ENCODE measurements around the gene TDRD12. TPM values are rescaled to one million over a fixed set of nuclear protein-coding genes. Genes with fewer than 3 reads are reported as not detected.
A peak's percentile ranks its signal among the peaks of the same experiment; 100 is the strongest.

The TDRD12 gene
- total RNA-seq, 2 experiments from 2014 or later = 0.14 to 0.22 TPM

GRCh38 chr19:32749361-32749760 lies 29.8 kb downstream of the TDRD12 start:
- H3K4me3 ChIP-seq (ENCODE audit: low read length) = no peak overlapping the region
- H3K27ac ChIP-seq (ENCODE audit: low read depth in 1 of 2, low read length in 2 of 2) = no peak overlapping the region
- intact Hi-C loops (cut with DNase I, micrococcal nuclease) = loop anchor here (5.0 to 10.0 kb wide), 2 partner anchors 43 to 55 kb away; partner anchors contain the start of gene NUDT19 (in 1 of the 2)
- Mint-ChIP-seq H3K27me3 (peaks cover 28% of the 10 kb centered on the region), H3K9me3 (no peaks in the 10 kb centered on the region), H3K4me1 (ENCODE audit: low read depth) (peaks cover 16% of the 10 kb centered on the region), H3K27ac (no peak overlapping the region), H3K4me3 (no peak overlapping the region), H3K36me3 (ENCODE audit: low read depth) (no peaks in the 10 kb centered on the region)
- peaks cover 0 to 8% of the 10 kb centered on the region in 2 experiments for H3K9me3 ChIP-seq (ENCODE audit: control insufficient read depth in 1 of 2, insufficient read depth in 1 of 2, low read length in 2 of 2)
- peaks cover 3 to 5% of the 10 kb centered on the region in 2 experiments for H3K27me3 ChIP-seq (ENCODE audit: control insufficient read depth in 1 of 2, insufficient read depth in 2 of 2, low read length in 2 of 2)
- ChIA-PET POLR2A (no interaction called here), CTCF (no interaction called here)
- H3K4me1 ChIP-seq (ENCODE audit: insufficient read depth, low read length) = peaks cover 26% of the 10 kb centered on the region
- no peaks in the 10 kb centered on the region for H3K36me3 ChIP-seq (ENCODE audit: insufficient read depth, low read length)
- no peak for TF ChIP-seq CTCF (IDR thresholded peaks at IDR 0.05)
- DNase-seq = no peak
- no peak for ATAC-seq (ENCODE audit: poor library complexity)

- H3K9me3 Mint-ChIP-seq = no peaks in the 10 kb centered on the region
- no peak for TF ChIP-seq CTCF (IDR thresholded peaks at IDR 0.05)
- intact Hi-C loops (cut with DNase I, micrococcal nuclease) = no loop called here
- Histone ChIP-seq H3K4me3 (ENCODE audit: low read length) (no peak overlapping the region), H3K36me3 (ENCODE audit: insufficient read depth, low read length) (no peaks in the 10 kb centered on the region), H3K9me3 (ENCODE audit: control insufficient read depth in 1 of 2, insufficient read depth in 1 of 2, low read length in 2 of 2) (peaks cover 0 to 3% of the 10 kb centered on the region in 2 experiments), H3K27me3 (ENCODE audit: control insufficient read depth in 1 of 2, insufficient read depth in 2 of 2, low read length in 2 of 2) (peaks cover 4 to 12% of the 10 kb centered on the region in 2 experiments), H3K27ac (ENCODE audit: low read depth in 1 of 2, low read length in 2 of 2) (no peak overlapping the region), H3K4me1 (ENCODE audit: insufficient read depth, low read length) (peaks cover 16% of the 10 kb centered on the region)
- H3K27ac Mint-ChIP-seq = no peak overlapping the region
- POLR2A ChIA-PET = no interaction called here
- ATAC-seq (ENCODE audit: poor library complexity) (no peak), DNase-seq (peak in 1 of 14 experiments; percentile 2)
- H3K36me3 Mint-ChIP-seq (ENCODE audit: low read depth) = no peaks in the 10 kb centered on the region
- CTCF ChIA-PET = no interaction called here
- peaks cover 16% of the 10 kb centered on the region for H3K4me1 Mint-ChIP-seq (ENCODE audit: low read depth)
- no peak overlapping the region for H3K4me3 Mint-ChIP-seq
- peaks cover 38% of the 10 kb centered on the region for H3K27me3 Mint-ChIP-seq
These were observed 31.0 kb downstream of the TDRD12 start for GRCh38 chr19:32750441-32751055.

- Histone ChIP-seq H3K36me3 (ENCODE audit: insufficient read depth, low read length) (no peaks in the 10 kb centered on the region), H3K9me3 (ENCODE audit: control insufficient read depth in 1 of 2, insufficient read depth in 1 of 2, low read length in 2 of 2) (peaks cover 0 to 3% of the 10 kb centered on the region in 2 experiments), H3K4me3 (ENCODE audit: low read length) (no peak overlapping the region), H3K27me3 (ENCODE audit: control insufficient read depth in 1 of 2, insufficient read depth in 2 of 2, low read length in 2 of 2) (peaks cover 4 to 17% of the 10 kb centered on the region in 2 experiments), H3K4me1 (ENCODE audit: insufficient read depth, low read length) (peaks cover 16% of the 10 kb centered on the region), H3K27ac (ENCODE audit: low read depth in 1 of 2, low read length in 2 of 2) (no peak overlapping the region)
- POLR2A ChIA-PET = no interaction called here
- no peak for DNase-seq
- H3K36me3 Mint-ChIP-seq (ENCODE audit: low read depth) = no peaks in the 10 kb centered on the region
- H3K27me3 Mint-ChIP-seq = peaks cover 43% of the 10 kb centered on the region
- intact Hi-C loops (cut with DNase I, micrococcal nuclease) = no loop called here
- no peaks in the 10 kb centered on the region for H3K9me3 Mint-ChIP-seq
- CTCF ChIA-PET = no interaction called here
- TF ChIP-seq CTCF (IDR thresholded peaks at IDR 0.05) = no peak
- no peak overlapping the region for H3K4me3 Mint-ChIP-seq
- no peak for ATAC-seq (ENCODE audit: poor library complexity)
- peaks cover 16% of the 10 kb centered on the region for H3K4me1 Mint-ChIP-seq (ENCODE audit: low read depth)
- no peak overlapping the region for H3K27ac Mint-ChIP-seq
These were observed 31.5 kb downstream of the TDRD12 start for GRCh38 chr19:32751066-32751465.
